Neural progenitor cell (in vitro differentiated cells): ENCODE results near the gene ERO1B.

Source experiments
- CTCF ChIP-seq: fragments of 200-600 bp; sonication (generic); IDR thresholded peaks from 2 replicates; pipeline ENCODE4 v1.5.1; 2017; ENCODE audit warnings: antibody characterized with exemption, mild to moderate bottlenecking
- EZH2 ChIP-seq: fragments of 200-600 bp; sonication (generic); IDR thresholded peaks from 2 replicates; pipeline ENCODE4 v1.6.1; 2017; ENCODE audit warnings: antibody characterized with exemption, mild to moderate bottlenecking, moderate library complexity
- EZH2phosphoT487 ChIP-seq: fragments of 200-600 bp; sonication (generic); IDR thresholded peaks from 2 replicates; pipeline ENCODE4 v1.6.1; 2017; ENCODE audit warnings: antibody characterized with exemption

GRCh38 chr1:236213534-236213933 lies 68.2 kb downstream of the ERO1B start:
- TF ChIP-seq CTCF, result no peak
- TF ChIP-seq EZH2, result no peak
- no peak for TF ChIP-seq EZH2phosphoT487
